ENCODE data around the gene ESR2. TPM values are rescaled to one million over a fixed set of nuclear protein-coding genes. Genes with fewer than 3 reads are reported as not detected.

The ESR2 gene
- total and polyA plus RNA-seq, 2 of the 8 experiments (the other 6 are each of a cell fraction or from before 2014, with no cell fraction given), result 0.19 to 0.23 TPM

- no peak overlapping the region for H2AFZ ChIP-seq (ENCODE audit: low read length)
- no peaks in the 10 kb centered on the region for H4K20me1 ChIP-seq (replicated peaks in 1 of 2; ENCODE audit: control insufficient read depth in 1 of 2, insufficient read depth in 2 of 2, low read length in 2 of 2)
- no peaks in the 10 kb centered on the region for H3K9me3 ChIP-seq (ENCODE audit: insufficient read depth in 2 of 2, low read depth in 1 of 2, low read length in 1 of 2)
- H2BK20ac ChIP-seq (ENCODE audit: low read length), result no peak overlapping the region
- H3K23ac ChIP-seq (ENCODE audit: insufficient read length), result no peak overlapping the region
- no peaks in the 10 kb centered on the region for H3K27me3 ChIP-seq (replicated peaks in 1 of 4; ENCODE audit: control insufficient read depth in 3 of 4, extremely low read depth in 1 of 4, insufficient read depth in 3 of 4, low read length in 3 of 4)
- ChIA-PET POLR2A (ENCODE audit: partially characterized antibody) (interaction anchor here (0.6 to 2.8 kb wide), 2 partner anchors 10 to 66 kb away, joined by 4 to 13 read pairs; no protein-coding TSS in a partner anchor), CTCF (ENCODE audit: partially characterized antibody) (interaction anchor here (1.5 kb wide), 1 partner anchor 9 kb away, joined by 4 read pairs; no protein-coding TSS in a partner anchor)
- H3K9ac ChIP-seq (replicated peaks in 1 of 4; ENCODE audit: extremely low read depth in 1 of 4, low read depth in 3 of 4, low read length in 3 of 4), result no peak overlapping the region
- H3K27ac ChIP-seq (ENCODE audit: low read depth, low read length), result no peak overlapping the region
- FAIRE-seq (no peak), DNase-seq (ENCODE audit: low read depth in 1 of 2, low spot score in 2 of 2) (no peak)
- H3K79me2 ChIP-seq (ENCODE audit: control insufficient read depth in 1 of 2, insufficient read depth in 2 of 2, low read length in 2 of 2), result peaks cover 0 to 5% of the 10 kb centered on the region in 2 experiments; a peak in 1 of 4 replicates
- H3K18ac ChIP-seq (ENCODE audit: extremely low read depth, low read length), result 0 out of 2 replicates have a peak overlapping the region, but pooled peaks have one; percentile 41
- H2BK5ac ChIP-seq (ENCODE audit: low read depth, low read length), result no peak overlapping the region
- no peaks in the 10 kb centered on the region; the same call in 1 of the 2 replicates for H3K79me1 ChIP-seq (ENCODE audit: low read depth, low read length)
- no peak overlapping the region for H3K4me3 ChIP-seq (ENCODE audit: extremely low read depth in 1 of 4, insufficient read depth in 2 of 4, low read depth in 3 of 4, low read length in 4 of 4)
- H2BK12ac ChIP-seq (ENCODE audit: low read depth, low read length), result no peak overlapping the region
- no peak overlapping the region for H3K4ac ChIP-seq (replicated peaks; ENCODE audit: insufficient read length, low read depth, low read length)
- H4K5ac ChIP-seq (ENCODE audit: insufficient read length, low read depth, low read length), result no peak overlapping the region
- no peak overlapping the region for H2BK15ac ChIP-seq (ENCODE audit: low read length)
- no peak overlapping the region for H4K91ac ChIP-seq (replicated peaks; ENCODE audit: insufficient read length, low read length)
- H3K56ac ChIP-seq (replicated peaks; ENCODE audit: insufficient read length, low read depth, low read length), result no peak overlapping the region
- no peak overlapping the region for H2BK120ac ChIP-seq (replicated peaks; ENCODE audit: low read depth, low read length)
- 80% methylated on average over 5 of the region's 5 CpGs; no CpG with 5 or more reads in 1 of the 2 experiments for WGBS, 2 experiments (ENCODE audit: extremely low coverage in 1 of 2, insufficient coverage in 1 of 2, insufficient read length in 1 of 2, insufficient replicate concordance in 2 of 2, low coverage in 1 of 2, low lambda C conversion rate in 2 of 2, missing lambda C conversion rate in 1 of 2)
- no peak overlapping the region for H2AK5ac ChIP-seq (ENCODE audit: low read depth, low read length)
- H4K8ac ChIP-seq (ENCODE audit: extremely low read depth, insufficient read depth, low read length), result no peak overlapping the region
- H3K23me2 ChIP-seq (ENCODE audit: low read depth, low read length), result no peaks in the 10 kb centered on the region
- H3K36me3 ChIP-seq (ENCODE audit: control insufficient read depth in 2 of 4, insufficient read depth in 4 of 4, low read length in 3 of 4), result peaks cover 0 to 7% (median 0%) of the 10 kb centered on the region in 4 experiments; a peak in 2 of 8 replicates
- peaks cover 12 to 24% (median 18%) of the 10 kb centered on the region in 4 experiments for H3K4me1 ChIP-seq (replicated peaks in 1 of 4; ENCODE audit: control insufficient read depth in 3 of 4, insufficient read depth in 4 of 4, low read length in 3 of 4)
- no peak overlapping the region for H3K14ac ChIP-seq (ENCODE audit: insufficient read length)
- peak overlapping the region in 1 of 2 experiments; percentile 72; a peak in 1 of 4 replicates for H3K4me2 ChIP-seq (ENCODE audit: insufficient read depth in 1 of 2, low read depth in 2 of 2, low read length in 2 of 2)
- TF ChIP-seq CEBPB (IDR thresholded peaks at IDR 0.05; ENCODE audit: low read depth, low read length) (no peak), BCL11A (IDR thresholded peaks at IDR 0.05; ENCODE audit: low read depth in 2 of 2, low read length in 2 of 2) (no peak), CTBP2 (IDR thresholded peaks at IDR 0.05; ENCODE audit: borderline replicate concordance, insufficient read depth, insufficient read length, low read length) (no peak), NANOG (IDR thresholded peaks at IDR 0.05; ENCODE audit: insufficient read depth, low read depth, low read length, poor library complexity, severe bottlenecking) (no peak), FOSL1 (IDR thresholded peaks at IDR 0.05; ENCODE audit: insufficient read depth, low read depth, low read length) (no peak), SUZ12 (IDR thresholded peaks at IDR 0.05; ENCODE audit: low read length) (no peak), SRF (IDR thresholded peaks at IDR 0.05; ENCODE audit: low read depth, low read length) (no peak), RAD21 (IDR thresholded peaks at IDR 0.05 in 1 of 2, conservative IDR thresholded peaks at IDR 0.05 in 1 of 2; ENCODE audit: low read depth in 2 of 2, low read length in 2 of 2) (no peak)
These were observed 98.1 kb downstream of the ESR2 start for GRCh38 chr14:64196056-64196455.
